ENCODE results near the gene TBRG4. TPM values are rescaled to one million over a fixed set of nuclear protein-coding genes. Genes with fewer than 3 reads are reported as not detected.

TBRG4 gene
- total and polyA plus RNA-seq, 2 donors (not counting 3 experiments of a cell fraction or from before 2014, with no cell fraction given), result 43.7 to 56.7 TPM

- FAIRE-seq (no peak), DNase-seq (ENCODE audit: low read depth, low spot score) (no peak)
- TF ChIP-seq EZH2 (IDR thresholded peaks at IDR 0.05; ENCODE audit: borderline replicate concordance, low read depth, low read length, severe bottlenecking), result no peak
- no peak for TF ChIP-seq FOS (IDR thresholded peaks at IDR 0.05; ENCODE audit: borderline replicate concordance, insufficient read depth, low read length)
- no peak for TF ChIP-seq MAX (IDR thresholded peaks at IDR 0.05; ENCODE audit: insufficient read depth, insufficient read length)
- TF ChIP-seq JUN (IDR thresholded peaks at IDR 0.05; ENCODE audit: borderline replicate concordance, insufficient read depth, insufficient read length, low read depth), result no peak
- no peak for TF ChIP-seq CTCF (IDR thresholded peaks at IDR 0.05; ENCODE audit: extremely low read depth in 1 of 2, insufficient read depth in 1 of 2, low read depth in 1 of 2, low read length in 2 of 2)
- TF ChIP-seq POLR2AphosphoS5 (IDR thresholded peaks at IDR 0.05; ENCODE audit: insufficient read depth, low read depth, low read length), result no peak
- TF ChIP-seq GATA2 (IDR thresholded peaks at IDR 0.05; ENCODE audit: insufficient read depth, insufficient read length, low read depth, low read length), result no peak
- TF ChIP-seq POLR2A (IDR thresholded peaks at IDR 0.05; ENCODE audit: low read depth, low read length), result no peak
- TF ChIP-seq MYC (IDR thresholded peaks at IDR 0.05; ENCODE audit: low read depth, low read length), result no peak
- no TSS peak for BruUV-seq (replicated peaks)
- intact Hi-C loops (cut with micrococcal nuclease) (no loop called here), dilution Hi-C loops (cut with MboI; ENCODE audit: extremely low pct_ligation_motif_present, low sequenced_read_pairs) (no loop called here)
- no peaks in the 10 kb centered on the region for H3K9me3 ChIP-seq (replicated peaks; ENCODE audit: control insufficient read depth, insufficient read depth, low read length)
- H3K4me2 ChIP-seq (ENCODE audit: insufficient read depth, low read length), result no peak overlapping the region
- no peak overlapping the region for H3K9ac ChIP-seq (replicated peaks; ENCODE audit: extremely low read depth, insufficient read depth, low read length)
- H2AFZ ChIP-seq (ENCODE audit: low read depth, low read length), result no peak overlapping the region
- H3K79me2 ChIP-seq (ENCODE audit: control insufficient read depth, insufficient read depth, low read length), result no peaks in the 10 kb centered on the region
- POLR2A ChIA-PET, result interaction anchor here (0.7 kb wide), 1 partner anchor 265 kb away, joined by 3 read pairs; no protein-coding TSS in a partner anchor
- CTCF ChIA-PET, result no interaction called here
- H3K27ac ChIP-seq (ENCODE audit: insufficient read depth, low read depth, low read length), result no peak overlapping the region
- no peaks in the 10 kb centered on the region for H3K36me3 ChIP-seq (ENCODE audit: control insufficient read depth in 2 of 2, extremely low read depth in 1 of 2, insufficient read depth in 2 of 2, low read length in 2 of 2)
- no peaks in the 10 kb centered on the region for H3K4me1 ChIP-seq (ENCODE audit: control insufficient read depth, extremely low read depth, insufficient read depth, low read length)
- H3K4me3 ChIP-seq (replicated peaks in 1 of 3; ENCODE audit: insufficient read depth in 1 of 3, low read depth in 1 of 3, low read length in 3 of 3), result no peak overlapping the region
- no peaks in the 10 kb centered on the region for H3K9me1 ChIP-seq (replicated peaks; ENCODE audit: control insufficient read depth, extremely low read depth, insufficient read depth, low read length)
- H4K20me1 ChIP-seq (replicated peaks; ENCODE audit: control insufficient read depth, extremely low read depth, insufficient read depth, low read length), result no peaks in the 10 kb centered on the region
- H3K27me3 ChIP-seq (ENCODE audit: control insufficient read depth in 2 of 2, insufficient read depth in 2 of 2, low read length in 2 of 2), result peaks cover 0 to 6% of the 10 kb centered on the region in 2 experiments
Observed at GRCh38 chr7:45145881-45146280, 34.4 kb upstream of the TBRG4 start.
